GM10266 (cell line): Measurements from ENCODE around the gene CASP8AP2.
"Not testable (repeated sequence)": the region's sequence is repeated elsewhere in the genome, so short reads cannot be mapped to it uniquely, and the experiment has no call there.

Experiments used
- DNase-seq: peaks from one replicate; pipeline ENCODE4 v3.0.0; 2012; ENCODE audit errors: extremely low spot score
- CTCF ChIP-seq: IDR thresholded peaks from 2 replicates; pipeline ENCODE4 v1.5.1; 2012; ENCODE audit warnings: mild to moderate bottlenecking, low read depth; ENCODE audit not compliant: control insufficient read depth, insufficient read depth; ENCODE audit errors: missing control alignments

CASP8AP2 gene

DNA sequence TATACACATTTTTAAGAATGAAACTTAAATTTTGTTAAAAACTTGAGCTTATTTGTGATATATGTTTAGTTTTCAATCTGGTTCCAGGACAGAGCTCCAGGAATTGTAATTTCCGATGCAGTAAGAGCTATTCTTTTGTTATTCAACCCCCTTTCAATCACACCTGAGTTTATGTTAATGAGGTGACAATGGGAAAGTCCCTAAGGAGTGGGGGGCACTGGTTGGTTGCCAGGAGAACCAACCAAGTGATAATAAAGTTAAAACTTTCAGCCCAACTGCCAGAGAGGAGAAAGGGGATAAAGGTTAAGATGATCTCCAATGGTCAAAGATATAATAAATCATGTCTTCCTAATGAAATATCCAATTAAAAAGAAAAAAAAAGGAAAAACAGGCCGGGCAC, 29.9 kb upstream of the CASP8AP2 start:
- no peak for DNase-seq
- TF ChIP-seq CTCF: no peak

- no peak for TF ChIP-seq CTCF
- no peak for DNase-seq
Observed at GRCh38 chr6:89803271-89803670, 26.4 kb upstream of the CASP8AP2 start.

DNA sequence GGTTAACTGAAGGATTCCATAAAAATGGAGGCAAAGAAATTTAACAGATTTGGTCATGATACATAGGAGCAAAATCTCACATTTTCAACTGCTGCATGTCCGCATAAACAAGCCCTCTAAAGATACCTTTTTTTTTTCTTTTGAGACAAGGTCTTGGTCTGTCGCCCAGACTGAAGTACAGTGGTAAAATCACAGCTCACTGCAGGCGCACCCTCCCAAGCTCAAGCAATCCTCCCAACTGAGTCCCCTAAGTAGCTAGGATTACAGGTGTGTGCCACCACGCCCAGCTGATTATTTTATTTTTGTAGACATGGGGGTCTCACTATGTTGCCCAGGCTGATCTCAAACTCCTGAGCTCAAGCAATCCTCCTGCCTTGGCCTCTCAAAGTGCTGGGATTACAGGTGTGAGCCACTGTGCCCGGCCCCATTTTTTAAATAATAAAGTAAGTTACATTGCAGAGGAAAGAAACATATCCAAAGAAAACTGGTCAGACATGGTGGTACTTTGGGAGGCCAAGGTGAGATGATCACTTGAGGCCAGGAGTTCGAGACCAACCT, 23.8 kb upstream of the CASP8AP2 start:
- DNase-seq: no peak
- TF ChIP-seq CTCF: no peak

- DNase-seq: no peak
- no peak for TF ChIP-seq CTCF
Observed at GRCh38 chr6:89807581-89807980, 22.1 kb upstream of the CASP8AP2 start.

DNA sequence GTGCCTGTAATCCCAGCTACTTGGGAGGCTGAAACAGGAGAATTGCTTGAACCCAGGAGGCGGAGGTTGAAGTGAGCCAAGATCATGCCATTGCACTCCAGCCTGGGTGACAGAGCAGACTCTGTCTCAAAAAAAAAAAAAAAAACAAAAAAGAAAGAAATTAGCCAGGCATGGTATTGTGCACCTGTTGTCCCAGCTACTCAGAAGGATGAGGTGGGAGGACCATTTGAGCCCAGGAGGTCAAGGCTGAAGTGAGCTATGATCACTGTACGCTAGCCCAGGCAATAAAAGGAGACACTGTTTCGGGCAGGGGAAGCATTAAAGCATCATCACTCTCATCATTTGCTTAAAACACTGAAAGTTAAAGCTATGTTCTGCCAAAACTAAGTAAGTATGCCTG, 16.3 kb upstream of the CASP8AP2 start:
- not testable (repeated sequence) for DNase-seq

GRCh38 chr6:89817481-89817880, 12.2 kb upstream of the CASP8AP2 start:
- TF ChIP-seq CTCF: no peak

GRCh38 chr6:89818977-89819335, 10.7 kb upstream of the CASP8AP2 start:
- no peak for TF ChIP-seq CTCF
- DNase-seq: no peak

More at GRCh38 chr6:89817481-89817880, 12.2 kb upstream of the CASP8AP2 start:
- no peak for DNase-seq
